GM21390 (cell line): Measurements from ENCODE around the gene PACS2.

ENCODE experiments used
- ATAC-seq: cut with Tn5 transposase; IDR thresholded peaks from one replicate; pipeline ENCODE4 v1.9.1; 2021; ENCODE audit not compliant: unreplicated experiment

The PACS2 gene

DNA sequence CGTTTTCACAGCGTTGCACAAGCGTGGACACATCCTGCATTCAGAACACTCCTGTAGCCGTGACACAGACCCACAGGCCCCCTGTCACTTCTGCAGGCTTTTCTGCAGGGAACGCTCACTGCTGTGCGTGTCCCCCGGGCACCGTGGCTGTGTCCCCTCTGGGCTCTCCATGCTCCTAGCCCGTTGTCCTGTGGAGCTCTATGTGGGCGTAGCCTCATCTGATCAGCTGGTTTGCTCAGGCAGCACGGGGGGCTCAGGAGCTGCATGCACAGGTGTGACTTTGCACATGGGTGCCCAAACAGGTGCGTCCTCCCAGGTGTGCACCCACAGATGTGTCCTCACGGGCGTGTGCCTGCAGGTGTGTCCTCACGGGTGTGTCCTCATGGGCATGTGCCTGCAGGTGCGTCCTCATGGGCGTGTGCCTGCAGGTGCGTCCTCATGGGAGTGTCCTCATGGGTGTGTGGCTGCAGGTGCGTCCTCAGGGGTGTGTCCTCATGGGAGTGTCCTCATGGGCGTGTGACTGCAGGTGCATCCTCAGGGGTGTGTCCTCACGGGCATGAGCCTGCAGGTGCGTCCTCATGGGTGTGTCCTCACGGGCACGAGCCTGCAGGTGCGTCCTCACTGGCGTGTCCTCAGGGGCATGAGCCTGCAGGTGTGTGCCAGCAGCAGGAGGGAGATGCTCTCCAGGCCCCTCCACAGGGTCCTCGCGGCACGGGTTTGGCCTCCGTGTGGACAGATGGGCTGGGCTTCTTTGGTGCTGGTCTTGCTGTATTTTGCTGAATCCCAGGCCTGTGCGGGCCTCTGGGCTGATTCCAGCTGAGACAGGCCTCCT, 122.6 kb downstream of the PACS2 start:
- no peak for ATAC-seq

DNA sequence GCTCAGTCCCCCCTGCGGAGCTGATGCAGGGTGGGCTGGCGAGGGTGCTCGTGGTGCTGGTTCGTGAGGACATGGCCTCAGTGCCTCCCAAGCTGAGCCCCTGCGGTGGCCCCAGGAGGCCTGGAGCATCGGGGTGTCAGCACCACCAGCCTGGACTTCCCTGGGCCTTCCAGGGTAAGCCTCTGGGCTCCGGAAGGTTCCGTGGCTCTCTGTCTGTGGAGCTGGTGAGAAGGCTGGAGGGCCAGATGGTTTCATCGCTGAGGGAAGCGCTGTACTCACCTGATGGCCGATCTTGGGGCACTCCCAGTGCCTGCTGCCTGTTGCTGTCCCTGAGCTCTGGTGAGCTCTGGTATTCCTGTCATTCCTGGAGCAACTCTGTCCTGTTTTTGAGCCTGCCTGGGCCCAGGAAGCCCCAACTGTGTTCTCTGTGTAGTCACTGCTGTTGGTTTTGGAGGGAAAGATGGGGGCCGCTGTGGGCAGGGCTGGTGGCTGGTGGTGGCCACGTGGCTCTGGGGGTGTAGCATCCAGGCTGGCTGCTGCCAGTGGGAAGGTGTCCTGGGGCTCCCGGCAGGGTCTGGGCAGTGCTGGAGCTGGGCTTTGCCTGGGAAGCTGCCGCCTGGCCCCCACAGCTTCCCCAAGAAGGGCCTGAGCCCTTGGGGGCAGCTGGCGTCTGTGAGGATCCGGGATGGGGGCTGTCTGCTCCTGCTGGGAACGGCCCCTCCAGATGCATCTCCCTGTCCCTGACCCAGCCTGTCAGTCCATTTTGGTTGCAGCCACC, 123.4 kb downstream of the PACS2 start:
- ATAC-seq: no peak

GRCh38 chr14:105439179-105439578, 124.6 kb downstream of the PACS2 start:
- ATAC-seq: no peak

DNA sequence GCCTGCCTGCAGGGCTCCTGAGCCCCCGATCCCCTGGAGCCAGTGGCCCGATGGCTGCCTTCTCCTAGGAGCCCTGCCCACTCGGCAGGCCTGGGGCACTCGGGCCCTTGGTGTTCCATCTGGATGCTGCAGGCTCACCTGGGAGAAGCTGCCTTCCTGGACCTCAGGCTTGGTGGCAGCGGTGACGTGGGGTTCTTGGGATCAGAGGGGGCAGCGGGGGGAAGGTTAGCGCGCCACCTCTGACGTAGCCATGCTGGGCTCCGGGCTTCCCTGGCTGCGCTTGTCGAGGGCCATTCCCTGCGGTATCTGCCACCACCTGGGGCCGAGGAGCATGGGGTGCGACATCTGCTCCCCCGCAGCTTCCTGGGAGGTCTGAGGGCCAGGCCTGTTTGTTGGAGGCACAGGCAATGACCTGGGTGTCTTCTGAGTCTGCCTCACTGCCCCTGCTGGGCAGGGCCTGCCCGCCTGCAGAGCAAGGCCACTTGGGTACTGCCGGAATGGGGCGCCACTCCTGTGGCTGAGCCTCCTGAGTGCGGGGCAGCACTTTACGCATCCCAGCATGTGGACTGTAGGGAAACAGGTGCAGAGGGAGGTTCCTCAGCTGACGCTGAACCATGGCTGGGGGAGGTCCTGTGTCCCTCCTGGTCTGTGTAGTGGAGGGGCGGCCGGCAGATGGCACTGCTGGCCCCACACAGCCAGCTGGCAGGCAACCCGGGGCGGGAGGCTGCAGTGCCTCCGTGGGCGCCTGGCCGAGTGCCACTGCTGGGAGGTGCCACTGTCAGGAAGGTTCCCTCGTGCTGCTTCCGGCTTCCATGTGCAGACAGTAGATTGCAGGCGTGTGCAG, 125.4 kb downstream of the PACS2 start:
- ATAC-seq: no peak

DNA sequence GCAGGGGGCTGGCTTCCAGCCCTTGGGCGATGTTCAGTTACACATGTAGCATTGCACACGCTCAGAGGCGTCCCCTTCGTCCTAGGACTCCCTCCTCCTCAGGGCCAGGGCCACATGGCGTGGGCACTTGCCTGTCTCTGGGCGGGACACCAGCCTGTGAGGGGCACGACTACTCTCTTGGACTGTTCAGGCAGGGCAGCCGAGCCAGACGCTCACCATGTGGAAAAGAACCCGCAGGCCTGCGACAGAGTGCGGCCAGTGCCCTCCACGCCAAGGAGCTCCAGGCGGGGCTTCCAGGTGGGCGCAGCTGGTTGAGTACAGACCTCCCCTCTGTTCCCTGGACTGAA, 126.0 kb downstream of the PACS2 start:
- ATAC-seq: no peak

- ATAC-seq: no peak
Measured at GRCh38 chr14:105440992-105441391, 126.4 kb downstream of the PACS2 start.

- ATAC-seq: no peak
Measured at GRCh38 chr14:105442125-105442524, 127.6 kb downstream of the PACS2 start.

- no peak for ATAC-seq
Measured at GRCh38 chr14:105442834-105443233, 128.3 kb downstream of the PACS2 start.

DNA sequence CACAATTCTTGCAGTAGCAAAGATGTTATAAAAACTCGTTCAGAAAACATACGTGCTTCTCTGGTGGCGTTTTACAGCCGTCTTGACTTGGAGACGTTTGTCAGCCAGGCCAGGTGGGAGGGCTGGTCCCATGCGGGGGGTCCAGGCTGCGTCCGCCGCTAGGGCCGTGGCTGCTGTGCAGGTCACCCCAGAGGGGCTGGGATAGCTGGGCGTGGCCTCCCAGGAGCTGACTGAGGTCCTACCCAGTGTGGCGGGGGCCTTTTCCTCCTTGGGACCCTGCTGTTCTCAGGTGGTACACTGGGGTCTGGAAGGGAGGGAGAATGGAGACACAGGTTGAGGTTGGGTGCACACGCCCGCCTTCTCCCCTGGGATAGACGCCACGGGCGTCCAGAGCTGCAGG, 130.3 kb downstream of the PACS2 start:
- ATAC-seq: no peak

- ATAC-seq: no peak
Measured at GRCh38 chr14:105445290-105445689, 130.7 kb downstream of the PACS2 start.

- no peak for ATAC-seq
Measured at GRCh38 chr14:105445901-105446845, 131.6 kb downstream of the PACS2 start.

- no peak for ATAC-seq
Measured at GRCh38 chr14:105446971-105447370, 132.4 kb downstream of the PACS2 start.
